SK-N-SH treated with all-trans-retinoic acid at 6 μM for 48 hours (cell line): ENCODE measurements around the gene SP9.

ENCODE experiments used
- ARNTL ChIP-seq: fragments of 450-650 bp; formaldehyde crosslinking; IDR thresholded peaks from 2 replicates; pipeline ENCODE4 v1.5.0; 2020; ENCODE audit warnings: low read depth, mild to moderate bottlenecking, moderate library complexity, borderline replicate concordance
- BACH2 ChIP-seq: fragments of 250-450 bp; sonication (Bioruptor Pico); IDR thresholded peaks from 2 replicates; pipeline ENCODE4 v1.9.0; 2021; ENCODE audit warnings: mild to moderate bottlenecking, borderline replicate concordance
- CSDC2 ChIP-seq: fragments of 250-450 bp; sonication (Bioruptor Pico); IDR thresholded peaks from 2 replicates; pipeline ENCODE4 v1.5.0; 2020; ENCODE audit warnings: mild to moderate bottlenecking, moderate library complexity
- ESRRG ChIP-seq: fragments of 250-450 bp; sonication (Bioruptor Pico); IDR thresholded peaks from 2 replicates; pipeline ENCODE4 v1.6.1; 2021; ENCODE audit warnings: mild to moderate bottlenecking
- PPARA ChIP-seq: fragments of 250-450 bp; sonication (Bioruptor Pico); IDR thresholded peaks from 2 replicates; pipeline ENCODE4 v1.5.0; 2020; ENCODE audit warnings: mild to moderate bottlenecking, borderline replicate concordance
- RARB ChIP-seq: fragments of 250-450 bp; sonication (Bioruptor Pico); IDR thresholded peaks from 2 replicates; pipeline ENCODE4 v1.8.0; 2021; ENCODE audit warnings: mild to moderate bottlenecking, moderate library complexity
- SNAI2 ChIP-seq: fragments of 250-450 bp; sonication (Bioruptor Pico); IDR thresholded peaks from 2 replicates; pipeline ENCODE4 v1.5.0; 2020; ENCODE audit warnings: mild to moderate bottlenecking, moderate library complexity
- ZFP3 ChIP-seq: fragments of 250-450 bp; sonication (Bioruptor Pico); IDR thresholded peaks from 2 replicates; pipeline ENCODE4 v1.5.0; 2020; ENCODE audit warnings: mild to moderate bottlenecking, moderate library complexity
- ZNF565 ChIP-seq: fragments of 450-650 bp; formaldehyde crosslinking; conservative IDR thresholded peaks from 2 replicates; pipeline ENCODE4 v1.5.0; 2020; ENCODE audit warnings: low read depth, mild to moderate bottlenecking, moderate library complexity
- ZNF70 ChIP-seq: fragments of 450-650 bp; formaldehyde crosslinking; IDR thresholded peaks from 2 replicates; pipeline ENCODE4 v1.5.0; 2020; ENCODE audit warnings: mild to moderate bottlenecking, moderate library complexity
- TF ChIP-seq, protein P1 (sequence below): fragments of 250-450 bp; sonication (Bioruptor Pico); IDR thresholded peaks from 2 replicates; pipeline ENCODE4 v1.5.1; 2020; ENCODE audit warnings: low read depth, mild to moderate bottlenecking, moderate library complexity
- TF ChIP-seq, protein P2 (sequence below): fragments of 250-450 bp; sonication (Bioruptor Pico); IDR thresholded peaks from 2 replicates; pipeline ENCODE4 v1.8.0; 2020; ENCODE audit warnings: mild to moderate bottlenecking, moderate library complexity, borderline replicate concordance
- TF ChIP-seq, protein P3 (sequence below): fragments of 250-450 bp; sonication (Bioruptor Pico); IDR thresholded peaks from 2 replicates; pipeline ENCODE4 v1.5.0; 2020; ENCODE audit warnings: mild to moderate bottlenecking, moderate library complexity

DNA sequence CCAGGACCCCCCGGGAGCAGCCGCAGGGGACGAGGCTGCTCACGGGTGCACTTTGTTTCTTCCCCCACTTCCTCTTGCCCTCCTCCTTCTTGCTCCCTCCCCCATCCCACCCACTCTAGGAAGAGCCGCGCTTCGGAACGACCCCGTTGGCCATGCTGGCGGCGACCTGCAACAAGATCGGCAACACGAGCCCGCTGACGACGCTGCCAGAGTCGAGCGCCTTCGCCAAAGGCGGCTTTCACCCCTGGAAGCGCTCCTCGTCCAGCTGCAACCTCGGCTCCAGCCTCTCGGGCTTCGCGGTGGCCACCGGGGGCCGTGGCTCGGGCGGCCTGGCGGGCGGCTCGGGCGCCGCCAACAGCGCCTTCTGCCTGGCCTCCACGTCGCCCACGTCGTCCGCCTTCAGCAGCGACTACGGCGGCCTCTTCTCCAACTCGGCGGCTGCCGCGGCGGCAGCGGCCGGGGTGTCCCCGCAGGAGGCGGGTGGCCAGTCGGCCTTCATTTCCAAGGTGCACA lies 1.3 kb downstream of the SP9 start:
- TF ChIP-seq, protein P1, sequence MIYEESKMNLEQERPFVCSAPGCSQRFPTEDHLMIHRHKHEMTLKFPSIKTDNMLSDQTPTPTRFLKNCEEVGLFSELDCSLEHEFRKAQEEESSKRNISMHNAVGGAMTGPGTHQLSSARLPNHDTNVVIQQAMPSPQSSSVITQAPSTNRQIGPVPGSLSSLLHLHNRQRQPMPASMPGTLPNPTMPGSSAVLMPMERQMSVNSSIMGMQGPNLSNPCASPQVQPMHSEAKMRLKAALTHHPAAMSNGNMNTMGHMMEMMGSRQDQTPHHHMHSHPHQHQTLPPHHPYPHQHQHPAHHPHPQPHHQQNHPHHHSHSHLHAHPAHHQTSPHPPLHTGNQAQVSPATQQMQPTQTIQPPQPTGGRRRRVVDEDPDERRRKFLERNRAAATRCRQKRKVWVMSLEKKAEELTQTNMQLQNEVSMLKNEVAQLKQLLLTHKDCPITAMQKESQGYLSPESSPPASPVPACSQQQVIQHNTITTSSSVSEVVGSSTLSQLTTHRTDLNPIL (CRISPR knock-in tag) = no peak
- TF ChIP-seq ZFP3 (CRISPR knock-in tag) (no peak), CSDC2 (no peak), ARNTL (CRISPR knock-in tag) (no peak), RARB (CRISPR knock-in tag) (no peak), ZNF70 (CRISPR knock-in tag) (no peak), ZNF565 (CRISPR knock-in tag) (no peak), ESRRG (CRISPR knock-in tag) (no peak), BACH2 (no peak), PPARA (no peak), SNAI2 (CRISPR knock-in tag) (no peak)
- TF ChIP-seq, protein P2, sequence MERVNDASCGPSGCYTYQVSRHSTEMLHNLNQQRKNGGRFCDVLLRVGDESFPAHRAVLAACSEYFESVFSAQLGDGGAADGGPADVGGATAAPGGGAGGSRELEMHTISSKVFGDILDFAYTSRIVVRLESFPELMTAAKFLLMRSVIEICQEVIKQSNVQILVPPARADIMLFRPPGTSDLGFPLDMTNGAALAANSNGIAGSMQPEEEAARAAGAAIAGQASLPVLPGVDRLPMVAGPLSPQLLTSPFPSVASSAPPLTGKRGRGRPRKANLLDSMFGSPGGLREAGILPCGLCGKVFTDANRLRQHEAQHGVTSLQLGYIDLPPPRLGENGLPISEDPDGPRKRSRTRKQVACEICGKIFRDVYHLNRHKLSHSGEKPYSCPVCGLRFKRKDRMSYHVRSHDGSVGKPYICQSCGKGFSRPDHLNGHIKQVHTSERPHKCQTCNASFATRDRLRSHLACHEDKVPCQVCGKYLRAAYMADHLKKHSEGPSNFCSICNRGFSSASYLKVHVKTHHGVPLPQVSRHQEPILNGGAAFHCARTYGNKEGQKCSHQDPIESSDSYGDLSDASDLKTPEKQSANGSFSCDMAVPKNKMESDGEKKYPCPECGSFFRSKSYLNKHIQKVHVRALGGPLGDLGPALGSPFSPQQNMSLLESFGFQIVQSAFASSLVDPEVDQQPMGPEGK (CRISPR knock-in tag) = no peak
- TF ChIP-seq, protein P3, sequence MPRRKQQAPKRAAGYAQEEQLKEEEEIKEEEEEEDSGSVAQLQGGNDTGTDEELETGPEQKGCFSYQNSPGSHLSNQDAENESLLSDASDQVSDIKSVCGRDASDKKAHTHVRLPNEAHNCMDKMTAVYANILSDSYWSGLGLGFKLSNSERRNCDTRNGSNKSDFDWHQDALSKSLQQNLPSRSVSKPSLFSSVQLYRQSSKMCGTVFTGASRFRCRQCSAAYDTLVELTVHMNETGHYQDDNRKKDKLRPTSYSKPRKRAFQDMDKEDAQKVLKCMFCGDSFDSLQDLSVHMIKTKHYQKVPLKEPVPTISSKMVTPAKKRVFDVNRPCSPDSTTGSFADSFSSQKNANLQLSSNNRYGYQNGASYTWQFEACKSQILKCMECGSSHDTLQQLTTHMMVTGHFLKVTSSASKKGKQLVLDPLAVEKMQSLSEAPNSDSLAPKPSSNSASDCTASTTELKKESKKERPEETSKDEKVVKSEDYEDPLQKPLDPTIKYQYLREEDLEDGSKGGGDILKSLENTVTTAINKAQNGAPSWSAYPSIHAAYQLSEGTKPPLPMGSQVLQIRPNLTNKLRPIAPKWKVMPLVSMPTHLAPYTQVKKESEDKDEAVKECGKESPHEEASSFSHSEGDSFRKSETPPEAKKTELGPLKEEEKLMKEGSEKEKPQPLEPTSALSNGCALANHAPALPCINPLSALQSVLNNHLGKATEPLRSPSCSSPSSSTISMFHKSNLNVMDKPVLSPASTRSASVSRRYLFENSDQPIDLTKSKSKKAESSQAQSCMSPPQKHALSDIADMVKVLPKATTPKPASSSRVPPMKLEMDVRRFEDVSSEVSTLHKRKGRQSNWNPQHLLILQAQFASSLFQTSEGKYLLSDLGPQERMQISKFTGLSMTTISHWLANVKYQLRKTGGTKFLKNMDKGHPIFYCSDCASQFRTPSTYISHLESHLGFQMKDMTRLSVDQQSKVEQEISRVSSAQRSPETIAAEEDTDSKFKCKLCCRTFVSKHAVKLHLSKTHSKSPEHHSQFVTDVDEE (CRISPR knock-in tag) = no peak
